ENCODE data around the gene EIF2S3. TPM values are rescaled to one million over a fixed set of nuclear protein-coding genes. Genes with fewer than 3 reads are reported as not detected.

Gene EIF2S3
- total and polyA plus RNA-seq, 2 of the 13 experiments (the other 11 are each of a cell fraction or from before 2014, with no cell fraction given): 61.0 to 183 TPM

- TF ChIP-seq, protein P1, sequence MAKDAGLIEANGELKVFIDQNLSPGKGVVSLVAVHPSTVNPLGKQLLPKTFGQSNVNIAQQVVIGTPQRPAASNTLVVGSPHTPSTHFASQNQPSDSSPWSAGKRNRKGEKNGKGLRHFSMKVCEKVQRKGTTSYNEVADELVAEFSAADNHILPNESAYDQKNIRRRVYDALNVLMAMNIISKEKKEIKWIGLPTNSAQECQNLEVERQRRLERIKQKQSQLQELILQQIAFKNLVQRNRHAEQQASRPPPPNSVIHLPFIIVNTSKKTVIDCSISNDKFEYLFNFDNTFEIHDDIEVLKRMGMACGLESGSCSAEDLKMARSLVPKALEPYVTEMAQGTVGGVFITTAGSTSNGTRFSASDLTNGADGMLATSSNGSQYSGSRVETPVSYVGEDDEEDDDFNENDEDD (CRISPR knock-in tag; IDR thresholded peaks at IDR 0.05; ENCODE audit: borderline replicate concordance): peak; percentile 54; the same call in 1 of the 2 replicates
- TF ChIP-seq BRF2 (CRISPR knock-in tag; IDR thresholded peaks at IDR 0.05) (0 out of 2 replicates have a peak, but pooled peaks have one; percentile 31), ZSCAN31 (CRISPR knock-in tag; IDR thresholded peaks at IDR 0.05; ENCODE audit: low read depth) (0 out of 2 replicates have a peak, but pooled peaks have one; percentile 27), ZC3H4 (CRISPR knock-in tag; IDR thresholded peaks at IDR 0.05; ENCODE audit: borderline replicate concordance) (no peak), ZNF354B (CRISPR knock-in tag; IDR thresholded peaks at IDR 0.05) (no peak), KDM3A (CRISPR knock-in tag; IDR thresholded peaks at IDR 0.05; ENCODE audit: low read depth) (no peak), AGO2 (optimal IDR thresholded peaks at IDR 0.05; ENCODE audit: low read depth, low read length) (peak; percentile 15), ZNF670 (CRISPR knock-in tag; IDR thresholded peaks at IDR 0.05; ENCODE audit: borderline replicate concordance) (no peak), HNF4A (CRISPR knock-in tag; IDR thresholded peaks at IDR 0.05) (peak; percentile 45), ZNF788 (CRISPR knock-in tag; IDR thresholded peaks at IDR 0.05; ENCODE audit: borderline replicate concordance) (peak; percentile 17; the same call in 1 of the 2 replicates), SALL1 (CRISPR knock-in tag; IDR thresholded peaks at IDR 0.05) (peak; percentile 27), ZNF746 (CRISPR knock-in tag; IDR thresholded peaks at IDR 0.05) (0 out of 2 replicates have a peak, but pooled peaks have one; percentile 29), POGZ (CRISPR knock-in tag; IDR thresholded peaks at IDR 0.05) (peak; percentile 74), TCF7 (IDR thresholded peaks at IDR 0.05; ENCODE audit: low read depth) (no peak), ZSCAN22 (CRISPR knock-in tag; IDR thresholded peaks at IDR 0.05) (no peak), ZSCAN29 (CRISPR knock-in tag; conservative IDR thresholded peaks at IDR 0.05) (no peak), HIVEP1 (CRISPR knock-in tag; IDR thresholded peaks at IDR 0.05) (peak; percentile 73), TFDP2 (CRISPR knock-in tag; IDR thresholded peaks at IDR 0.05) (peak; percentile 71; the same call in 1 of the 2 replicates), GMEB1 (CRISPR knock-in tag; IDR thresholded peaks at IDR 0.05; ENCODE audit: borderline replicate concordance) (peak; percentile 68; the same call in 1 of the 2 replicates)
- TF ChIP-seq, protein P2, sequence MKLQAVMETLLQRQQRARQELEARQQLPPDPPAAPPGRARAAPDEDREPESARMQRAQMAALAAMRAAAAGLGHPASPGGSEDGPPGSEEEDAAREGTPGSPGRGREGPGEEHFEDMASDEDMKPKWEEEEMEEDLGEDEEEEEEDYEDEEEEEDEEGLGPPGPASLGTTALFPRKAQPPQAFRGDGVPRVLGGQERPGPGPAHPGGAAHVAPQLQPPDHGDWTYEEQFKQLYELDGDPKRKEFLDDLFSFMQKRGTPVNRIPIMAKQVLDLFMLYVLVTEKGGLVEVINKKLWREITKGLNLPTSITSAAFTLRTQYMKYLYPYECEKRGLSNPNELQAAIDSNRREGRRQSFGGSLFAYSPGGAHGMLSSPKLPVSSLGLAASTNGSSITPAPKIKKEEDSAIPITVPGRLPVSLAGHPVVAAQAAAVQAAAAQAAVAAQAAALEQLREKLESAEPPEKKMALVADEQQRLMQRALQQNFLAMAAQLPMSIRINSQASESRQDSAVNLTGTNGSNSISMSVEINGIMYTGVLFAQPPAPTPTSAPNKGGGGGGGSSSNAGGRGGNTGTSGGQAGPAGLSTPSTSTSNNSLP (IDR thresholded peaks at IDR 0.05; ENCODE audit: low read depth, low read length): no peak
Measured at GRCh38 chrX:24054182-24055042, at the start of gene EIF2S3 (continued).
